Measurements from ENCODE around the gene CBARP. TPM values are rescaled to one million over a fixed set of nuclear protein-coding genes. Genes with fewer than 3 reads are reported as not detected.

The CBARP gene
- total RNA-seq, 1 donor from 2014 or later = 3.5 TPM

- no peaks in the 10 kb centered on the region for H3K9me3 Mint-ChIP-seq
- no peak overlapping the region for H3K4me3 Mint-ChIP-seq (ENCODE audit: low read depth)
- no peak overlapping the region for H3K27ac Mint-ChIP-seq
- intact Hi-C loops (cut with micrococcal nuclease) = no loop called here
- no peaks in the 10 kb centered on the region for H3K27me3 Mint-ChIP-seq (ENCODE audit: low read depth)
- H3K36me3 Mint-ChIP-seq (ENCODE audit: low read depth) = no peaks in the 10 kb centered on the region
- DNase-seq (ENCODE audit: low spot score) = no peak
- H3K4me1 Mint-ChIP-seq (ENCODE audit: low read depth) = no peaks in the 10 kb centered on the region
Measured at GRCh38 chr19:1227304-1228054, 10.3 kb downstream of the CBARP start.

- Mint-ChIP-seq H3K4me1 (ENCODE audit: low read depth) (no peaks in the 10 kb centered on the region), H3K27ac (no peak overlapping the region), H3K36me3 (ENCODE audit: low read depth) (no peaks in the 10 kb centered on the region), H3K9me3 (no peaks in the 10 kb centered on the region), H3K27me3 (ENCODE audit: low read depth) (no peaks in the 10 kb centered on the region), H3K4me3 (ENCODE audit: low read depth) (no peak overlapping the region)
- intact Hi-C loops (cut with micrococcal nuclease) = no loop called here
- no peak for DNase-seq (ENCODE audit: low spot score)
Measured at GRCh38 chr19:1226522-1227303, 11.1 kb downstream of the CBARP start.

GRCh38 chr19:1226227-1226518 lies 11.6 kb downstream of the CBARP start:
- no peak for DNase-seq (ENCODE audit: low spot score)
- intact Hi-C loops (cut with micrococcal nuclease) = no loop called here
- Mint-ChIP-seq H3K4me1 (ENCODE audit: low read depth) (no peaks in the 10 kb centered on the region), H3K27me3 (ENCODE audit: low read depth) (no peaks in the 10 kb centered on the region), H3K27ac (no peak overlapping the region), H3K36me3 (ENCODE audit: low read depth) (no peaks in the 10 kb centered on the region), H3K4me3 (ENCODE audit: low read depth) (no peak overlapping the region), H3K9me3 (no peaks in the 10 kb centered on the region)

- H3K4me3 Mint-ChIP-seq (ENCODE audit: low read depth) = no peak overlapping the region
- no peaks in the 10 kb centered on the region for H3K4me1 Mint-ChIP-seq (ENCODE audit: low read depth)
- no peak overlapping the region for H3K27ac Mint-ChIP-seq
- no peaks in the 10 kb centered on the region for H3K36me3 Mint-ChIP-seq (ENCODE audit: low read depth)
- no peaks in the 10 kb centered on the region for H3K27me3 Mint-ChIP-seq (ENCODE audit: low read depth)
- intact Hi-C loops (cut with micrococcal nuclease) = no loop called here
- H3K9me3 Mint-ChIP-seq = no peaks in the 10 kb centered on the region
- no peak for DNase-seq (ENCODE audit: low spot score)
Measured at GRCh38 chr19:1225440-1226226, 12.2 kb downstream of the CBARP start.

- H3K9me3 Mint-ChIP-seq = no peaks in the 10 kb centered on the region
- no peak overlapping the region for H3K27ac Mint-ChIP-seq
- H3K36me3 Mint-ChIP-seq (ENCODE audit: low read depth) = no peaks in the 10 kb centered on the region
- no peaks in the 10 kb centered on the region for H3K27me3 Mint-ChIP-seq (ENCODE audit: low read depth)
- intact Hi-C loops (cut with micrococcal nuclease) = no loop called here
- no peak for DNase-seq (ENCODE audit: low spot score)
- no peaks in the 10 kb centered on the region for H3K4me1 Mint-ChIP-seq (ENCODE audit: low read depth)
- no peak overlapping the region for H3K4me3 Mint-ChIP-seq (ENCODE audit: low read depth)
Measured at GRCh38 chr19:1224847-1225246, 13.0 kb downstream of the CBARP start.

- H3K4me3 Mint-ChIP-seq (ENCODE audit: low read depth) = no peak overlapping the region
- H3K9me3 Mint-ChIP-seq = no peaks in the 10 kb centered on the region
- intact Hi-C loops (cut with micrococcal nuclease) = no loop called here
- DNase-seq (ENCODE audit: low spot score) = no peak
- H3K4me1 Mint-ChIP-seq (ENCODE audit: low read depth) = no peaks in the 10 kb centered on the region
- H3K36me3 Mint-ChIP-seq (ENCODE audit: low read depth) = no peaks in the 10 kb centered on the region
- no peaks in the 10 kb centered on the region for H3K27me3 Mint-ChIP-seq (ENCODE audit: low read depth)
- H3K27ac Mint-ChIP-seq = no peak overlapping the region
Measured at GRCh38 chr19:1224047-1224825, 13.6 kb downstream of the CBARP start.

GRCh38 chr19:1223018-1223855 lies 14.6 kb downstream of the CBARP start:
- Mint-ChIP-seq H3K9me3 (no peaks in the 10 kb centered on the region), H3K36me3 (ENCODE audit: low read depth) (no peaks in the 10 kb centered on the region), H3K4me3 (ENCODE audit: low read depth) (no peak overlapping the region), H3K4me1 (ENCODE audit: low read depth) (no peaks in the 10 kb centered on the region), H3K27ac (no peak overlapping the region), H3K27me3 (ENCODE audit: low read depth) (no peaks in the 10 kb centered on the region)
- DNase-seq (ENCODE audit: low spot score) = no peak
- intact Hi-C loops (cut with micrococcal nuclease) = no loop called here

GRCh38 chr19:1222394-1222793 lies 15.4 kb downstream of the CBARP start:
- Mint-ChIP-seq H3K4me1 (ENCODE audit: low read depth) (no peaks in the 10 kb centered on the region), H3K36me3 (ENCODE audit: low read depth) (no peaks in the 10 kb centered on the region), H3K9me3 (no peaks in the 10 kb centered on the region), H3K4me3 (ENCODE audit: low read depth) (no peak overlapping the region), H3K27me3 (ENCODE audit: low read depth) (no peaks in the 10 kb centered on the region), H3K27ac (no peak overlapping the region)
- DNase-seq (ENCODE audit: low spot score) = no peak
- intact Hi-C loops (cut with micrococcal nuclease) = no loop called here

- Mint-ChIP-seq H3K9me3 (no peaks in the 10 kb centered on the region), H3K4me3 (ENCODE audit: low read depth) (no peak overlapping the region), H3K36me3 (ENCODE audit: low read depth) (peaks cover 4% of the 10 kb centered on the region), H3K27ac (no peak overlapping the region), H3K4me1 (ENCODE audit: low read depth) (no peaks in the 10 kb centered on the region), H3K27me3 (ENCODE audit: low read depth) (no peaks in the 10 kb centered on the region)
- no peak for DNase-seq (ENCODE audit: low spot score)
- intact Hi-C loops (cut with micrococcal nuclease) = no loop called here
Measured at GRCh38 chr19:1221904-1222255, 15.9 kb downstream of the CBARP start.

- Mint-ChIP-seq H3K9me3 (no peaks in the 10 kb centered on the region), H3K4me1 (ENCODE audit: low read depth) (no peaks in the 10 kb centered on the region), H3K27me3 (ENCODE audit: low read depth) (no peaks in the 10 kb centered on the region), H3K36me3 (ENCODE audit: low read depth) (peaks cover 5% of the 10 kb centered on the region), H3K4me3 (ENCODE audit: low read depth) (no peak overlapping the region), H3K27ac (no peak overlapping the region)
- DNase-seq (ENCODE audit: low spot score) = no peak
- intact Hi-C loops (cut with micrococcal nuclease) = no loop called here
Measured at GRCh38 chr19:1220976-1221903, 16.6 kb downstream of the CBARP start.

GRCh38 chr19:1220477-1220930 lies 17.3 kb downstream of the CBARP start:
- H3K4me3 Mint-ChIP-seq (ENCODE audit: low read depth) = no peak overlapping the region
- H3K36me3 Mint-ChIP-seq (ENCODE audit: low read depth) = peaks cover 5% of the 10 kb centered on the region
- H3K9me3 Mint-ChIP-seq = no peaks in the 10 kb centered on the region
- no peaks in the 10 kb centered on the region for H3K27me3 Mint-ChIP-seq (ENCODE audit: low read depth)
- intact Hi-C loops (cut with micrococcal nuclease) = no loop called here
- H3K27ac Mint-ChIP-seq = no peak overlapping the region
- H3K4me1 Mint-ChIP-seq (ENCODE audit: low read depth) = no peaks in the 10 kb centered on the region
- no peak for DNase-seq (ENCODE audit: low spot score)

Data from activated T-helper 2 cell treated with anti-CD3 and anti-CD28 coated beads, Interferon-gamma antibody, Interleukin-2, Interleukin-4, amounts not matched to agents 10 μg/mL and 5 μg/mL and 100 μg/mL, durations not matched to agents 14 hours and 24 hours and 36 hours (primary cell).